ENCODE results near the gene SDK2. TPM values are rescaled to one million over a fixed set of nuclear protein-coding genes. Genes with fewer than 3 reads are reported as not detected.

Gene SDK2
- total and polyA plus RNA-seq, 2 of the 4 experiments (the other 2 are of a cell fraction): under 0.01 to 0.03 TPM

DNA sequence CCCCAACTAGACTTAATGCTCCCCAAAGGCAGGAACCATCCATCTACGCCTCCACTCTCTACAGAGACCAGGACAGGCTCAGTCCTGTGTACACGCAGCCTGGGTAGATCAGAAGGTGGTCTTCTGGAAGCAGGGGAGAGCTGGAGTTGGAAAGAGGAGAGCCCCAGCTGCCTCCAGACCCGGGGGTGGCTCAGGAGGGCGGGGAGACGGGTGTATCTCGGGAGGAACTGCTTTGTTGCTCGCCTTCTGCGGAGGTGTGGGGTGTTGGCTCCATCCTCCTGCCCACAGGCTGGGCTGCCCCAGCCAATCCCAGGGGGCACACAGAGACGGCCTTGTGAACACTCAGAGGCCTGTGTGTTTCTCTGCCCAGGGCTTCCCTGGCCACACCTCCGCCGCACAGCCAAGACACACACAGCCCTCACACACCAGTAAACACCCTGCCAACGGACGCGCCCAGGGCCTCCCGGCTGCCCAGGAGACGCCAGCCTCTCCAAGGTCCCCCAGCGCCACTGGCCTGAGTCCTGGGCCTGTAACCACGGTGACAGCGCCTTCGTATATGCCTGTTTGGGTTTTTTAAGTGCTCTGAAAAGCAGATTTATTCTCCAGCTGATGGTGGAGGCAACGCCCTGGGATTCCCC lies 189.1 kb downstream of the SDK2 start:
- TF ChIP-seq NFE2L2 (IDR thresholded peaks at IDR 0.05; ENCODE audit: low read depth, low read length) (no peak), RFX5 (IDR thresholded peaks at IDR 0.05; ENCODE audit: low read depth, low read length) (no peak), CTCF (conservative IDR thresholded peaks at IDR 0.05; ENCODE audit: low read depth, low read length) (no peak), SMC3 (IDR thresholded peaks at IDR 0.05; ENCODE audit: low read depth, low read length) (no peak), BHLHE40 (IDR thresholded peaks at IDR 0.05; ENCODE audit: low read depth, low read length) (no peak), FOS (IDR thresholded peaks at IDR 0.05; ENCODE audit: low read depth, low read length) (no peak), MAZ (IDR thresholded peaks at IDR 0.05; ENCODE audit: borderline replicate concordance, low read depth, low read length) (no peak), CHD1 (IDR thresholded peaks at IDR 0.05; ENCODE audit: low read depth, low read length) (no peak), POLR2A (IDR thresholded peaks at IDR 0.05; ENCODE audit: low read depth, low read length) (no peak), RAD21 (IDR thresholded peaks at IDR 0.05; ENCODE audit: low read length) (no peak)
- DNase-seq (no peak), ATAC-seq (ENCODE audit: low read depth) (no peak)
- intact Hi-C loops (cut with micrococcal nuclease) (no loop called here), dilution Hi-C loops (cut with HindIII; ENCODE audit: low sequenced_read_pairs, unreplicated experiment) (no loop called here), in situ Hi-C loops (cut with MboI; ENCODE audit: low sequenced_read_pairs) (no loop called here)
- Histone ChIP-seq H3K4ac (ENCODE audit: low read depth, low read length) (no peak overlapping the region), H2BK5ac (ENCODE audit: low read depth, low read length, poor library complexity, severe bottlenecking) (no peak overlapping the region), H3K36me3 (ENCODE audit: control insufficient read depth, insufficient read depth, low read length) (no peaks in the 10 kb centered on the region), H4K91ac (ENCODE audit: insufficient read depth, low read depth, low read length) (no peak overlapping the region), H2BK20ac (ENCODE audit: low read depth, low read length) (no peak overlapping the region), H2AK9ac (replicated peaks; ENCODE audit: low read depth, low read length, poor library complexity) (no peak overlapping the region), H2AK5ac (ENCODE audit: low read depth, low read length) (no peak overlapping the region), H2AFZ (replicated peaks; ENCODE audit: low read length, poor library complexity) (no peak overlapping the region), H4K8ac (ENCODE audit: low read depth in 2 of 2, low read length in 2 of 2) (no peak overlapping the region), H3K79me1 (ENCODE audit: low read depth in 1 of 2, low read length in 2 of 2) (no peaks in the 10 kb centered on the region), H4K20me1 (ENCODE audit: insufficient read depth, low read length) (no peaks in the 10 kb centered on the region), H3K4me1 (ENCODE audit: control insufficient read depth, insufficient read depth, low read length) (no peaks in the 10 kb centered on the region), H3K23ac (ENCODE audit: low read depth, low read length) (no peak overlapping the region), H3K14ac (replicated peaks; ENCODE audit: low read depth, low read length) (no peak overlapping the region), H3K56ac (ENCODE audit: extremely low read depth, insufficient read depth, low read length) (no peak overlapping the region), H2BK120ac (ENCODE audit: low read depth, low read length) (no peak overlapping the region), H3K18ac (ENCODE audit: low read depth, low read length) (no peak overlapping the region), H2BK15ac (ENCODE audit: low read depth, low read length) (no peak overlapping the region), H3K27me3 (ENCODE audit: control insufficient read depth, insufficient read depth, low read length) (no peaks in the 10 kb centered on the region), H3K4me2 (ENCODE audit: low read depth, low read length) (no peak overlapping the region), H3K9me1 (ENCODE audit: insufficient read depth, low read length) (no peaks in the 10 kb centered on the region), H3K9ac (ENCODE audit: low read depth, low read length) (no peak overlapping the region), H4K5ac (ENCODE audit: low read depth, low read length) (no peak overlapping the region), H3K4me3 (ENCODE audit: insufficient read depth, low read depth, low read length) (no peak overlapping the region), H3K27ac (ENCODE audit: insufficient read depth, low read length) (no peak overlapping the region), H3K9me3 (ENCODE audit: control insufficient read depth, insufficient read depth, low read length) (no peaks in the 10 kb centered on the region; the same call in 1 of the 2 replicates)
- POLR2A ChIA-PET (ENCODE audit: unreplicated experiment): no interaction called here
- no TSS peak for BruUV-seq (replicated peaks)
- CTCF ChIA-PET: no interaction called here
- WGBS, 2 experiments (ENCODE audit: extremely low coverage in 2 of 2, insufficient read length in 1 of 2): 65% methylated on average over 4 of the region's 21 CpGs; no CpG with 5 or more reads in 1 of the 2 experiments
